Parietal lobe (tissue), 1 donor: ENCODE results near the gene CREBBP. TPM values are rescaled to one million over a fixed set of nuclear protein-coding genes. Genes with fewer than 3 reads are reported as not detected.

ENCODE experiments used
- total RNA-seq: library from RNA; depleted of rRNA; stranded (reverse); fragments of >200 nt; gene quantifications from one replicate; pipeline ENCODE4 v1.2.3, GENCODE V29; 2014

CREBBP gene
- 97.7 TPM for total RNA-seq

DNA sequence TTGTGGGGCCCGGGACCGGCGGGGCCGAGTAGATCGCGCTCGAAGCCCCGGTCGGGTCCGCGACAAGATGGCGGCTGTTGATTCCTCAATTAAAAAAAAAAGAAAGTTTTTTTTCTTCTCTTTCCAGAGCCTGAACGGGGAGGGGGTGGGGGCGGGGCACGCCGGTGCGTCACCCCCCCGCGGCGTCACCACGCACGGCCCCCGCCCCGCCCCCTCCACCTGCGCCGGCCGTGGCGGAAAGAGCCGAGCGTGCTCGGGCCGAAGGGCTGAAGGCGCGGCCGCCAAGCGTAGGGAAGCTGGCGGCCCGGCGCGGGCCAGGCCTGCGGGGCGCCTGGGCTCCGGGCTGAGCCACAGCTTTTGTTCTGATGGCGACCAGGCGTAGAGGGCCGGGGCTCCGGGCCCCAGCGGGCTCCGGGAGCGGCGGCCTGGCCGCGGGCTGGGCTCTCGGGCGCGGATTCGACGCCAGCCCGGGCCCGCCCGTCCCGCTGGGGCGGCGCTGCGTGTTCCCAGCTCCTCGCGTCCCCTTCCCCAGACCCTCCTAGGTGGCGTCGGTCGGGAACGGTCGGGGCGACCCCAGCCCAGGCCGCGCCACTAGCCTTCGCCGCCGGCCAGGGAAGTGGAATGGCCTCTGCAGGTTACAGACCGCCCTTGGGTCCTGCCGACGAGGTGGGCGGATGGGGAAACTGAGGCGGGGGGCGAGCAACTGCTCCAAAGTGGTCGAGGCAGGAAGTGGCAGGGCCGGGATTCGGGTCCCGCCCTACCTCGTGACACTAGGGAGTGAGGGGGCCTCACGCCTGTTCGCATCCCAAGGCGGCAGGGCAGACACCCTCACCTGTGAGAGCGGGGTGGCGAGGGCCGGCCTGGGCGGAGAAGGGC, at the start of gene CREBBP:
Gene CREBBP (minus strand): TSS at position 91 of the 876 bp plus-strand sequence. CDS start 797 bp downstream, outside the sequence.

DNA sequence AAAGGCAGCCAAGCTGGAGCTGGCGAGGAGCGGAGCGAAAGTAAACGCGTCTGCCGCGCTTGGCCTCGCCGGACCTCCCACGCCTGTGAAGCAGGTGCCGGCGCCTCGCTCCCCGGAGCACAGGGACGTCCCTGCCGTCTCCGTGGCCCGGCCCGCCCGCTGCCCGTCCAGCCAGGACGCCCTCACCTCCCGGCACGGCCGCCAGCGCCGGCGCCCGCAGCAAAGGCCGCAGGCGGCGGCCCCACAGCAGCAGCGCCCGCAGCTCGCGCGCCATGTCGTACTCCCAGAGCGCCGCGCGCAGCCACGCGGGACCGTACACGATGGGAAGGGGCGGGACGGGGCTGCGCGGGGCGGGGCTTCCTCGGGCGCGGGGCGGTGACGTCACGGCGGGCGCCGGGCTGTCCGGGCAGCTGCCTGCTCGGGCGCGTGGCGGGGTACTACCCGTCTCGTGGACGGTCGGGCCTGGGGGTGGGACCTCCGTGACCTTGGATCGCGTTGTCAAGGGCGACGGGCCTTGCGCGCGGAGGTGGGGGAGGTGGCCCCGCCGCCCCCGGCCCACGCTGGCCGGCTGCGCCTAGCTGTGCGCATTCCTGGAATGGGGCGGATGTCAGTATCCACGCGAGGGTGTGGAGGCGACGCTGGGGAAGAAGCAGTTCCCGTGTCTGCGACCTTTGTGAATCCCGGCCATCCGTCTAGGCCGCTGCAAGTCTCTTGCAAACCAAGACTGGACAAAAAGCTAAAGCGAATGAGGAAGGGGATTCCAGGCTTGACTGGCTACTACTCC, 163.1 kb downstream of the CREBBP start, which contains the start of gene TRAP1:
Gene TRAP1 (minus strand): TSS at position 290 of the 784 bp plus-strand sequence. CDS start 16 bp downstream, at position 274.

Other genes starting within 250 kb of the CREBBP start
- gene DNASE1, start 226.0 kb downstream of the CREBBP start, total RNA-seq = 84.8 TPM
- gene TRAP1, start 163.2 kb downstream of the CREBBP start, total RNA-seq = 92.0 TPM
- gene ADCY9, start 235.7 kb upstream of the CREBBP start, total RNA-seq = 13.5 TPM